Astrocyte (in vitro differentiated cells and primary cell): ENCODE measurements around the gene BBX. TPM values are rescaled to one million over a fixed set of nuclear protein-coding genes. Genes with fewer than 3 reads are reported as not detected.

Experiments used
- DNase-seq: peaks from one replicate; pipeline ENCODE4 v3.0.0-alpha.2; 2010; ENCODE audit warnings: low read depth
- FAIRE-seq: peaks from 2 replicates; lab custom pipeline; 2011; peaks lifted over from hg19 to GRCh38; lab: Jason Lieb, UNC
- H2AFZ ChIP-seq: 2 replicates; pipeline ENCODE4 v1.6.0; 2012; ENCODE audit warnings: low read depth, low read length, inconsistent platforms
- H3K27ac ChIP-seq: 2 replicates; pipeline ENCODE4 v1.5.1; 2011; ENCODE audit warnings: low read depth, low read length, inconsistent platforms
- H3K27me3 ChIP-seq: 2 replicates; pipeline ENCODE4 v1.6.0; 2011; ENCODE audit warnings: low read length, inconsistent platforms; ENCODE audit not compliant: insufficient read depth
- H3K36me3 ChIP-seq: 2 replicates; pipeline ENCODE4 v1.5.1; 2011; ENCODE audit warnings: low read length, inconsistent platforms; ENCODE audit not compliant: insufficient read depth
- H3K4me1 ChIP-seq: 2 replicates; pipeline ENCODE4 v1.5.1; 2011; ENCODE audit warnings: low read length, inconsistent platforms; ENCODE audit not compliant: insufficient read depth
- H3K4me2 ChIP-seq: 2 replicates; pipeline ENCODE4 v1.6.0; 2012; ENCODE audit warnings: low read length, inconsistent platforms
- H3K4me3 ChIP-seq: 2 replicates; pipeline ENCODE4 v1.5.1; 2011; ENCODE audit warnings: low read depth, mild to moderate bottlenecking, low read length, inconsistent platforms; ENCODE audit not compliant: insufficient read depth
- H3K79me2 ChIP-seq: 2 replicates; pipeline ENCODE4 v1.6.0; 2012; ENCODE audit warnings: mild to moderate bottlenecking, low read length, inconsistent platforms; ENCODE audit not compliant: insufficient read depth
- H3K9ac ChIP-seq: 2 replicates; pipeline ENCODE4 v1.6.0; 2012; ENCODE audit warnings: mild to moderate bottlenecking, low read length, inconsistent platforms
- H3K9me3 ChIP-seq: 2 replicates; pipeline ENCODE4 v1.5.1; 2012; ENCODE audit warnings: low read depth, mild to moderate bottlenecking, low read length, inconsistent platforms; ENCODE audit not compliant: insufficient read depth
- H4K20me1 ChIP-seq: 2 replicates; pipeline ENCODE4 v1.6.0; 2012; ENCODE audit warnings: low read length, inconsistent platforms; ENCODE audit not compliant: insufficient read depth
- H3K27ac Mint-ChIP-seq: one replicate; pipeline ENCODE4 v1.8.0; 2021; ENCODE audit warnings: mild to moderate bottlenecking, mixed read lengths; ENCODE audit not compliant: unreplicated experiment
- H3K27me3 Mint-ChIP-seq: one replicate; pipeline ENCODE4 v1.8.0; 2021; ENCODE audit warnings: low read depth, mixed read lengths; ENCODE audit not compliant: unreplicated experiment
- H3K36me3 Mint-ChIP-seq: one replicate; pipeline ENCODE4 v1.8.0; 2021; ENCODE audit warnings: low read depth, mixed read lengths; ENCODE audit not compliant: unreplicated experiment
- H3K4me1 Mint-ChIP-seq: one replicate; pipeline ENCODE4 v1.8.0; 2021; ENCODE audit warnings: low read depth, mixed read lengths; ENCODE audit not compliant: unreplicated experiment
- H3K4me3 Mint-ChIP-seq: one replicate; pipeline ENCODE4 v1.8.0; 2021; ENCODE audit warnings: mild to moderate bottlenecking, moderate library complexity, mixed read lengths; ENCODE audit not compliant: unreplicated experiment
- H3K9me3 Mint-ChIP-seq: one replicate; pipeline ENCODE4 v1.8.0; 2021; ENCODE audit warnings: mild to moderate bottlenecking, mixed read lengths; ENCODE audit not compliant: unreplicated experiment
- CTCF ChIP-seq: IDR thresholded peaks from 2 replicates; pipeline ENCODE4 v1.5.1; 2011; ENCODE audit warnings: low read depth, mild to moderate bottlenecking, inconsistent platforms, low read length, moderate library complexity; ENCODE audit not compliant: insufficient read depth
- EZH2 ChIP-seq: IDR thresholded peaks from 2 replicates; pipeline ENCODE4 v1.6.1; 2012; ENCODE audit warnings: mild to moderate bottlenecking, low read length, inconsistent platforms; ENCODE audit not compliant: insufficient read depth
- total RNA-seq: library from RNA; stranded (reverse); gene quantifications from 2 replicates; pipeline ENCODE4 v1.2.1, GENCODE V29; 2021

The BBX gene
- total RNA-seq, 1 donor from 2014 or later: 91.6 TPM

GRCh38 chr3:107756649-107757048 is 233.9 kb downstream of the BBX start:
- Mint-ChIP-seq H3K4me1 (peaks cover 2% of the 10 kb centered on the region), H3K4me3 (no peak overlapping the region), H3K27ac (no peak overlapping the region), H3K27me3 (no peaks in the 10 kb centered on the region), H3K36me3 (peaks cover 5% of the 10 kb centered on the region), H3K9me3 (no peaks in the 10 kb centered on the region)
- TF ChIP-seq CTCF: no peak
- no peak for TF ChIP-seq EZH2
- Histone ChIP-seq H3K4me3 (no peak overlapping the region), H3K4me2 (no peak overlapping the region), H3K27me3 (no peaks in the 10 kb centered on the region), H2AFZ (no peak overlapping the region), H3K9me3 (no peaks in the 10 kb centered on the region), H3K79me2 (no peaks in the 10 kb centered on the region), H3K36me3 (no peaks in the 10 kb centered on the region), H3K9ac (no peak overlapping the region), H3K4me1 (no peaks in the 10 kb centered on the region), H4K20me1 (no peaks in the 10 kb centered on the region), H3K27ac (no peak overlapping the region)
- no peak for DNase-seq
- FAIRE-seq: no peak

GRCh38 chr3:107757140-107757539 is 234.4 kb downstream of the BBX start:
- Histone ChIP-seq H4K20me1 (no peaks in the 10 kb centered on the region), H3K79me2 (no peaks in the 10 kb centered on the region), H3K4me1 (no peaks in the 10 kb centered on the region), H3K36me3 (no peaks in the 10 kb centered on the region), H3K4me2 (no peak overlapping the region), H3K27ac (no peak overlapping the region), H3K4me3 (no peak overlapping the region), H3K27me3 (no peaks in the 10 kb centered on the region), H2AFZ (no peak overlapping the region), H3K9ac (no peak overlapping the region), H3K9me3 (no peaks in the 10 kb centered on the region)
- FAIRE-seq (no peak), DNase-seq (no peak)
- Mint-ChIP-seq H3K36me3 (peaks cover 5% of the 10 kb centered on the region), H3K27ac (no peak overlapping the region), H3K9me3 (no peaks in the 10 kb centered on the region), H3K4me3 (no peak overlapping the region), H3K4me1 (peaks cover 2% of the 10 kb centered on the region), H3K27me3 (no peaks in the 10 kb centered on the region)
- TF ChIP-seq EZH2 (no peak), CTCF (no peak)

GRCh38 chr3:107760144-107760543 is 237.4 kb downstream of the BBX start:
- Histone ChIP-seq H3K4me3 (no peak overlapping the region), H4K20me1 (no peaks in the 10 kb centered on the region), H3K27me3 (no peaks in the 10 kb centered on the region), H3K27ac (no peak overlapping the region), H3K4me1 (no peaks in the 10 kb centered on the region), H3K79me2 (no peaks in the 10 kb centered on the region), H3K9ac (no peak overlapping the region), H2AFZ (no peak overlapping the region), H3K36me3 (no peaks in the 10 kb centered on the region), H3K4me2 (no peak overlapping the region), H3K9me3 (no peaks in the 10 kb centered on the region)
- H3K9me3 Mint-ChIP-seq: no peaks in the 10 kb centered on the region
- no peak for FAIRE-seq
- no peak overlapping the region for H3K27ac Mint-ChIP-seq
- TF ChIP-seq EZH2 (no peak), CTCF (no peak)
- H3K36me3 Mint-ChIP-seq: peaks cover 10% of the 10 kb centered on the region
- H3K4me1 Mint-ChIP-seq: peaks cover 2% of the 10 kb centered on the region
- H3K4me3 Mint-ChIP-seq: no peak overlapping the region
- no peaks in the 10 kb centered on the region for H3K27me3 Mint-ChIP-seq
- DNase-seq: no peak
